SH-SY5Y (cell line): Measurements from ENCODE around the gene DOK6.

Source experiments
- GATA2 ChIP-seq: IDR thresholded peaks from 2 replicates; pipeline ENCODE4 v1.6.1; 2011; ENCODE audit warnings: mild to moderate bottlenecking, low read depth, low read length
- GATA3 ChIP-seq: IDR thresholded peaks from 2 replicates; pipeline ENCODE4 v1.6.1; 2011; ENCODE audit warnings: low read depth, mild to moderate bottlenecking, low read length, moderate library complexity

GRCh38 chr18:69725855-69726508 is 325.3 kb downstream of the DOK6 start:
- no peak for TF ChIP-seq GATA2
- no peak for TF ChIP-seq GATA3
